ENCODE results near the gene GLI1.

DNA sequence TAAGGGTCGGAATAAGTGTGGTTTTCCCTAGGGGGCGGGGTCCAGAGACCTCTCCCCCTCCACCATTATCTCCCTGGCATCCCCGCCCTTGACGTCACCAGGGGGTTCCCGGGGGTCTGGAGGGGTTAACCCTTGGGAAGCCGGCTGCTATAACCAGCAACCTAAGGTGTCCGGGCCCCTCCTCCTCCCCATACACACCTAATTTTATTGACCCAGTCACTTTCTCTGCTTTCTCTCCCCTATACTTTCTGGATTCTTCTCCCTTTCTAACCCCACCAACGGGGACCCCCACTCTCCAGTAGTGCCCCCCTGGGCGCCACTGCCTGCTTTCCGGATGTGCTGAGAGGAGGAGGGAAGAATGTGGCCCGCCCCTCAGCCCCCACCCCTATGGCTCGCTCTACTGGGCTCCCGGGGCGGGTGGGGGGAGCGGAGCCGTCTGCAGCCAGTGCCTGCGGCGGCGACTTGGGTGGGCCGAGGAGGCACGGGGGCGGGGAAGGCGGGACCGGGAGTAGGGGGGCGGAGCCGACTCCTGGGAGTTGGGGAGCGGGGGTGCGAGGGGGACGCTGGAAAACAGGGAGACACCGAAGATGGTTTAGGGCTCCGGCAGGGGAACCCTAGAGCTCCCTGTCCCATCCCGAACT, 1.8 kb downstream of the GLI1 start:
- TF ChIP-seq CTCF (IDR thresholded peaks at IDR 0.05 in 4 of 5, conservative IDR thresholded peaks at IDR 0.05 in 1 of 5) = no peak
- TF ChIP-seq POLR2A (IDR thresholded peaks at IDR 0.05) = no peak

Data from gastrocnemius medialis (tissue), 4 donors.